HuH-7.5 (cell line): ENCODE results near the gene ALOXE3.

Experiments used
- DNase-seq: peaks from one replicate; pipeline ENCODE4 v3.0.0; 2011; ENCODE audit warnings: low spot score

Gene ALOXE3

DNA sequence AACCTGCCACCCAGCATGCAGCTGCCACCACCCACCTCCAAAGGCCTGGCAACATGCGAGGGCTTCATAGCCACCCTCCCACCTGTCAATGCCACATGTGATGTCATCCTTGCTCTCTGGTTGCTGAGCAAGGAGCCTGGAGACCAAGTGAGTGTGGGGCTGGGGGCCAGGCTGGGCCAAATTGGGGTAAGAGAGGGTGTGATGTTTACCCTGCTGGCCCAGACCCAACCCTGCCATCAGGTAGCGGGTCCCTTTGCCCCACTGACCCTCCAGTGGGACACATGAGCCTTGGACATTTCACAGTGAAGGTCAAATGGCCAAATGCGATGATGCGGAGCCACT is 70.6 kb downstream of the ALOXE3 start:
- DNase-seq, result no peak

- DNase-seq, result no peak
These were observed 71.2 kb downstream of the ALOXE3 start for GRCh38 chr17:8046929-8047768.

DNA sequence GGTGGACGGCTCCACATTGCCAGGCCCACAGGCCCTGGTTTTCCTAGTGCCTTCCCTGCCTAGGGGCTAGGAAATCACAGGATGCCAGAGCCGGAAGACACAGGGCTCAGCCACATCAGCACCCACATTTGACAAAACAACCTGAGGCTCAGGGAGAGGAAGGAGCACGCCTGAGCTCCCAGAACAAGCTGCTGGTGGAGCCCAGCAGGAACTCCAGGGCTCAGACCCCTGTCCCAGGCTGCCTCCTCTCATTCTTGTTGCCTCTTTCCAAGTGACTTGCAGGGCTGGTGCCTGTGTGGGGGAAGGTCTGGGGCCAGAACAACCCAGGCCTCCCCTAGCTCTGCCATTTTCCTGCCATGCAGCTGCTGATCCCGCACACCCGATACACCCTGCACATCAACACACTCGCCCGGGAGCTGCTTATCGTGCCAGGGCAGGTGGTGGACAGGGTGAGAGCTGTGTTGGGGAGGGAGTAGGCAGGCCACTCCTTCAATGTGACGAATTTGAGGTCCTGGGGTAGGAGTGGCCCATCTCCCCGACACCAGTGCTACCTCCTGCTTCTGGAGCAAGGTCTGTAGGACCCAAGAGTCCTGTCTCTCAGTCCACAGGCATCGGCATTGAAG is 71.9 kb downstream of the ALOXE3 start:
- no peak for DNase-seq
